ENCODE measurements around the gene RGL1.

GRCh38 chr1:183760661-183761060 lies 44.3 kb upstream of the RGL1 start:
- TF ChIP-seq CTCF (IDR thresholded peaks at IDR 0.05; ENCODE audit: low read depth, low read length, poor library complexity, severe bottlenecking), result no peak
- no peak for TF ChIP-seq EZH2phosphoT487 (IDR thresholded peaks at IDR 0.05; ENCODE audit: borderline replicate concordance, low read length)

All from DOHH2 (cell line).